Measurements from ENCODE around the gene SIRT2.

GRCh38 chr19:38929929-38930775 is 30.7 kb upstream of the SIRT2 start, which contains the start of gene SARS2:
- TF ChIP-seq CTCF (IDR thresholded peaks at IDR 0.05) (peak; percentile 100), EZH2 (IDR thresholded peaks at IDR 0.05; ENCODE audit: borderline replicate concordance, insufficient read depth, low read depth, low read length, poor library complexity, severe bottlenecking) (no peak)
